Vagina (tissue), 2 donors: ENCODE measurements around the gene KRT14.

Source experiments
- CTCF ChIP-seq, 3 experiments: fragments of 450-650 bp in 2 of 3; fragments of 200-600 bp in 1 of 3; sonication (generic) in 1 of 3; IDR thresholded peaks; one replicate each; pipeline ENCODE4 v1.5.1; 2017 to 2019; ENCODE audit warnings: antibody characterized with exemption in 3 of 3, mild to moderate bottlenecking in 2 of 3, moderate library complexity in 2 of 3
- POLR2A ChIP-seq, 2 donors: fragments of 450-650 bp; IDR thresholded peaks; one replicate each; pipeline ENCODE4 v1.6.1; 2017; ENCODE audit warnings: antibody characterized with exemption in 2 of 2, mild to moderate bottlenecking in 2 of 2, moderate library complexity in 2 of 2
- POLR2AphosphoS5 ChIP-seq, 2 donors: sonication (generic); formaldehyde crosslinking; IDR thresholded peaks; one replicate each; pipeline ENCODE4 v1.9.0; 2017; ENCODE audit warnings: antibody characterized with exemption in 2 of 2, mild to moderate bottlenecking in 2 of 2, low read depth in 1 of 2; ENCODE audit not compliant: insufficient read depth in 1 of 2

- TF ChIP-seq POLR2A (IDR thresholded peaks at IDR 0.05), result no peak
- TF ChIP-seq CTCF (IDR thresholded peaks at IDR 0.05), result no peak
- TF ChIP-seq POLR2AphosphoS5 (IDR thresholded peaks at IDR 0.05; ENCODE audit: insufficient read depth in 1 of 2, low read depth in 1 of 2), result no peak
These were observed 32.6 kb upstream of the KRT14 start for GRCh38 chr17:41619036-41619926.
